GM18498 (cell line): ENCODE results near the gene CCDC88C.
"Not testable (repeated sequence)": the region's sequence is repeated elsewhere in the genome, so short reads cannot be mapped to it uniquely, and the experiment has no call there.

Experiments used
- ATAC-seq: cut with Tn5 transposase; IDR thresholded peaks from one replicate; pipeline ENCODE4 v1.9.1; 2021; ENCODE audit warnings: mild to moderate bottlenecking, moderate library complexity; ENCODE audit not compliant: unreplicated experiment

The CCDC88C gene

GRCh38 chr14:91273273-91273884 lies 144.2 kb downstream of the CCDC88C start:
- ATAC-seq = no peak

GRCh38 chr14:91272341-91273272 lies 145.0 kb downstream of the CCDC88C start:
- no peak for ATAC-seq

GRCh38 chr14:91271639-91272038 lies 146.0 kb downstream of the CCDC88C start:
- ATAC-seq = no peak

GRCh38 chr14:91270619-91271018 lies 147.0 kb downstream of the CCDC88C start:
- ATAC-seq = no peak

- no peak for ATAC-seq
Measured at GRCh38 chr14:91270188-91270587, 147.4 kb downstream of the CCDC88C start.

- ATAC-seq = no peak
Measured at GRCh38 chr14:91269076-91269991, 148.3 kb downstream of the CCDC88C start.

GRCh38 chr14:91267965-91268437 lies 149.6 kb downstream of the CCDC88C start:
- ATAC-seq = no peak

GRCh38 chr14:91266276-91266675 lies 151.3 kb downstream of the CCDC88C start:
- ATAC-seq = not testable (repeated sequence)

GRCh38 chr14:91265404-91265803 lies 152.2 kb downstream of the CCDC88C start:
- no peak for ATAC-seq

- ATAC-seq = no peak
Measured at GRCh38 chr14:91264151-91265150, 153.2 kb downstream of the CCDC88C start.

GRCh38 chr14:91263329-91263728 lies 154.3 kb downstream of the CCDC88C start:
- ATAC-seq = no peak

GRCh38 chr14:91261986-91262549 lies 155.6 kb downstream of the CCDC88C start:
- ATAC-seq = no peak

- ATAC-seq = no peak
Measured at GRCh38 chr14:91261115-91261514, 156.5 kb downstream of the CCDC88C start.

GRCh38 chr14:91258876-91259275 lies 158.7 kb downstream of the CCDC88C start:
- no peak for ATAC-seq

GRCh38 chr14:91258011-91258618 lies 159.5 kb downstream of the CCDC88C start:
- no peak for ATAC-seq

- no peak for ATAC-seq
Measured at GRCh38 chr14:91257328-91258010, 160.2 kb downstream of the CCDC88C start.

- no peak for ATAC-seq
Measured at GRCh38 chr14:91256661-91257060, 161.0 kb downstream of the CCDC88C start.

GRCh38 chr14:91255026-91255695 lies 162.5 kb downstream of the CCDC88C start:
- no peak for ATAC-seq
